HCT116 (cell line): ENCODE data around the gene MLX. TPM values are rescaled to one million over a fixed set of nuclear protein-coding genes. Genes with fewer than 3 reads are reported as not detected.
A peak's percentile ranks its signal among the peaks of the same experiment; 100 is the strongest.

Source experiments
- ATAC-seq: fragments of 200-7000 bp; cut with Tn5 transposase; 2 replicates; pipeline ENCODE4 v1.9.1; 2020; ENCODE audit warnings: mild to moderate bottlenecking, moderate library complexity
- BruUV-seq: library from RNA; stranded (reverse); fragments of 400-500 nt; replicated peaks from 2 replicates; lab custom pipeline; 2021; lab: Mats Ljungman, UMichigan
- CTCF ChIA-PET: fragments of 300-600 bp; sonication (Branson Sonifier 250); formaldehyde crosslinking; loops from one replicate; lab custom pipeline; 2021; ENCODE audit warnings: antibody characterized with exemption; lab: Charles Lee
- POLR2A ChIA-PET: fragments of 300-600, 350-600 bp; sonication (Branson Sonifier 250); formaldehyde crosslinking; loops from one replicate; lab custom pipeline; 2021; ENCODE audit warnings: antibody characterized with exemption; lab: Charles Lee
- RAD21 ChIA-PET, 2 experiments: fragments of 300-600 bp; sonication (Branson Sonifier 250); formaldehyde crosslinking; loops; one replicate each; lab custom pipeline; 2023; ENCODE audit warnings: low total read pairs in 2 of 2; ENCODE audit not compliant: uncharacterized antibody in 2 of 2, unreplicated experiment in 2 of 2, low non-redundant PET in 1 of 2; lab: Charles Lee
- DNase-seq: peaks from one replicate; pipeline ENCODE4 v3.0.0-alpha.2; 2010; ENCODE audit warnings: low read depth, low spot score
- H2AFZ ChIP-seq: fragments of 200-600 bp; shearing (Covaris generic), sonication (generic); 2 replicates; pipeline ENCODE4 v1.6.1; 2017; ENCODE audit warnings: low read depth, mixed run types, mixed read lengths, antibody characterized with exemption, low read length; ENCODE audit not compliant: poor library complexity, severe bottlenecking
- H3K27ac ChIP-seq: 2 replicates; pipeline ENCODE4 v1.5.1; 2012; ENCODE audit warnings: low read depth, low read length
- H3K27me3 ChIP-seq: fragments of 200-600 bp; sonication (generic); 2 replicates; pipeline ENCODE4 v1.6.1; 2016; ENCODE audit warnings: mixed run types, low read length, mixed read lengths; ENCODE audit not compliant: insufficient read depth
- H3K36me3 ChIP-seq, 2 experiments: fragments of 200-500 bp in 1 of 2; fragments of 200-600 bp in 1 of 2; sonication (Bioruptor generic) in 1 of 2; sonication (generic) in 1 of 2; 2 replicates each; pipeline versions ENCODE4 v1.5.1 to v1.6.1; 2014 to 2016; ENCODE audit warnings: low read length in 2 of 2, inconsistent platforms in 1 of 2, mixed read lengths in 1 of 2, mixed run types in 1 of 2; ENCODE audit not compliant: insufficient read depth in 2 of 2, control insufficient read depth in 1 of 2
- H3K4me1 ChIP-seq, 2 experiments: fragments of 200-600 bp in 1 of 2; sonication (generic) in 1 of 2; 2 replicates each; pipeline versions ENCODE4 v1.5.1 to v1.6.1; 2012 to 2017; ENCODE audit warnings: low read length in 2 of 2, inconsistent platforms in 1 of 2, mild to moderate bottlenecking in 1 of 2, mixed read lengths in 1 of 2, mixed run types in 1 of 2, moderate library complexity in 1 of 2; ENCODE audit not compliant: insufficient read depth in 2 of 2, control insufficient read depth in 1 of 2
- H3K4me2 ChIP-seq: fragments of 200-600 bp; sonication (generic); 2 replicates; pipeline ENCODE4 v1.6.1; 2017; ENCODE audit warnings: mixed run types, low read length, mixed read lengths
- H3K4me3 ChIP-seq, 2 experiments: fragments of 200-600 bp in 1 of 2; sonication (generic) in 1 of 2; replicated peaks in 1 of 2; 2 replicates each; pipeline ENCODE4 v1.5.1; 2011 to 2016; ENCODE audit warnings: low read length in 2 of 2, control low read depth in 1 of 2, low read depth in 1 of 2, mild to moderate bottlenecking in 1 of 2, mixed read lengths in 1 of 2, mixed run types in 1 of 2
- H3K79me2 ChIP-seq: fragments of 200-600 bp; sonication (generic); 2 replicates; pipeline ENCODE4 v1.6.1; 2017; ENCODE audit warnings: mild to moderate bottlenecking, mixed run types, low read length, moderate library complexity, mixed read lengths; ENCODE audit not compliant: insufficient read depth
- H3K9ac ChIP-seq: fragments of 200-600 bp; sonication (generic); 2 replicates; pipeline ENCODE4 v1.6.1; 2016; ENCODE audit warnings: low read length, mixed read lengths
- H3K9me2 ChIP-seq: fragments of 200-600 bp; sonication (generic), shearing (Covaris generic); 2 replicates; pipeline ENCODE4 v1.6.1; 2017; ENCODE audit warnings: mixed run types, mild to moderate bottlenecking, moderate library complexity; ENCODE audit not compliant: insufficient read depth
- H3K9me3 ChIP-seq, 2 experiments: fragments of 200-500 bp in 1 of 2; fragments of 200-600 bp in 1 of 2; sonication (Bioruptor generic) in 1 of 2; sonication (generic) in 1 of 2; 2 replicates each; pipeline ENCODE4 v1.6.1; 2014 to 2017; ENCODE audit warnings: low read length in 2 of 2, mixed read lengths in 2 of 2, inconsistent platforms in 1 of 2, low read depth in 1 of 2, mild to moderate bottlenecking in 1 of 2, mixed run types in 1 of 2, moderate library complexity in 1 of 2; ENCODE audit not compliant: control insufficient read depth in 1 of 2, insufficient read depth in 1 of 2
- H4K20me1 ChIP-seq: fragments of 200-600 bp; sonication (generic), shearing (Covaris generic); 2 replicates; pipeline ENCODE4 v1.6.1; 2017; ENCODE audit warnings: mixed run types, mild to moderate bottlenecking, moderate library complexity; ENCODE audit not compliant: insufficient read depth
- ATF3 ChIP-seq: IDR thresholded peaks from 2 replicates; pipeline ENCODE4 v1.6.1; 2012
- CBX3 ChIP-seq: IDR thresholded peaks from 2 replicates; pipeline ENCODE4 v1.6.1; 2012; ENCODE audit warnings: low read depth
- EGR1 ChIP-seq: IDR thresholded peaks from 2 replicates; pipeline ENCODE4 v1.6.1; 2012; ENCODE audit warnings: low read depth
- ELF1 ChIP-seq: IDR thresholded peaks from 2 replicates; pipeline ENCODE4 v1.6.1; 2012; ENCODE audit warnings: low read depth, borderline replicate concordance
- FOSL1 ChIP-seq: IDR thresholded peaks from 2 replicates; pipeline ENCODE4 v1.6.1; 2012; ENCODE audit warnings: low read depth
- JUND ChIP-seq: IDR thresholded peaks from 2 replicates; pipeline ENCODE4 v1.6.1; 2012
- POLR2A ChIP-seq: IDR thresholded peaks from 2 replicates; pipeline ENCODE4 v1.7.0; 2011; ENCODE audit warnings: borderline replicate concordance; ENCODE audit not compliant: insufficient read depth, insufficient read length; ENCODE audit errors: extremely low read depth
- POLR2AphosphoS5 ChIP-seq: IDR thresholded peaks from 2 replicates; pipeline ENCODE4 v1.6.1; 2011; ENCODE audit warnings: mild to moderate bottlenecking, low read depth, low read length, moderate library complexity
- RAD21 ChIP-seq: IDR thresholded peaks from 2 replicates; pipeline ENCODE4 v1.6.1; 2012; ENCODE audit warnings: low read depth, mild to moderate bottlenecking
- SRF ChIP-seq: IDR thresholded peaks from 2 replicates; pipeline ENCODE4 v1.6.1; 2012; ENCODE audit warnings: low read depth
- TCF7L2 ChIP-seq: IDR thresholded peaks from 2 replicates; pipeline ENCODE4 v1.7.0; 2011; ENCODE audit warnings: borderline replicate concordance, inconsistent platforms; ENCODE audit not compliant: insufficient read depth, insufficient read length; ENCODE audit errors: extremely low read depth
- intact Hi-C: fragments of 100-400 bp; cut with micrococcal nuclease; formaldehyde crosslinking; loops from 2 replicates; pipeline ENCODE4 v1.10.0; 2022
- total RNA-seq: library from RNA; stranded (reverse); gene quantifications from one replicate; pipeline ENCODE4 v1.2.1, GENCODE V29; 2021; ENCODE audit not compliant: unreplicated experiment

Gene MLX
- total RNA-seq, 1 experiment from 2014 or later: 47.9 TPM

- H3K4me3 ChIP-seq: no peak overlapping the region
- no peak for DNase-seq
- TF ChIP-seq CBX3 (no peak), RAD21 (no peak), EGR1 (no peak), FOSL1 (no peak), POLR2A (no peak), POLR2AphosphoS5 (no peak), ELF1 (no peak), ATF3 (no peak), JUND (no peak), TCF7L2 (no peak), SRF (no peak)
- TF ChIP-seq, all 23 proteins: peak for 0
- ChIA-PET CTCF (interaction anchor here (1.4 to 1.9 kb wide), 2 partner anchors 8 to 10 kb away, joined by 5 read pairs; partner anchors contain the start of gene PSMC3IP), RAD21 (no interaction called here), POLR2A (interaction anchor here (1.2 kb wide), 2 partner anchors 8 to 10 kb away, joined by 3 to 7 read pairs; partner anchors contain the start of gene PSMC3IP)
- H3K4me1 ChIP-seq: peaks cover 15 to 37% of the 10 kb centered on the region in 2 experiments
- H3K36me3 ChIP-seq: peaks cover 50 to 68% of the 10 kb centered on the region in 2 experiments
- peak overlapping the region; percentile 16; the same call in 1 of the 2 replicates for H3K27ac ChIP-seq
- BruUV-seq: no TSS peak
- no peaks in the 10 kb centered on the region for H3K9me2 ChIP-seq
- H3K79me2 ChIP-seq: peaks cover 60% of the 10 kb centered on the region
- no peak for ATAC-seq
- H3K9me3 ChIP-seq: no peaks in the 10 kb centered on the region
- no peak overlapping the region for H3K9ac ChIP-seq
- H2AFZ ChIP-seq: no peak overlapping the region
- no peaks in the 10 kb centered on the region for H3K27me3 ChIP-seq
- intact Hi-C loops: no loop called here
- H4K20me1 ChIP-seq: peaks cover 7% of the 10 kb centered on the region; the same call in 1 of the 2 replicates
- H3K4me2 ChIP-seq: peak overlapping the region; percentile 99
These were observed 1.6 kb downstream of the MLX start for GRCh38 chr17:42568341-42569111.
